HG03571 (cell line): Measurements from ENCODE around the gene ZDHHC16.
"Not testable (repeated sequence)": the region's sequence is repeated elsewhere in the genome, so short reads cannot be mapped to it uniquely, and the experiment has no call there.

Experiments used
- ATAC-seq: cut with Tn5 transposase; IDR thresholded peaks from one replicate; pipeline ENCODE4 v1.9.1; 2021; ENCODE audit not compliant: unreplicated experiment

ZDHHC16 gene

DNA sequence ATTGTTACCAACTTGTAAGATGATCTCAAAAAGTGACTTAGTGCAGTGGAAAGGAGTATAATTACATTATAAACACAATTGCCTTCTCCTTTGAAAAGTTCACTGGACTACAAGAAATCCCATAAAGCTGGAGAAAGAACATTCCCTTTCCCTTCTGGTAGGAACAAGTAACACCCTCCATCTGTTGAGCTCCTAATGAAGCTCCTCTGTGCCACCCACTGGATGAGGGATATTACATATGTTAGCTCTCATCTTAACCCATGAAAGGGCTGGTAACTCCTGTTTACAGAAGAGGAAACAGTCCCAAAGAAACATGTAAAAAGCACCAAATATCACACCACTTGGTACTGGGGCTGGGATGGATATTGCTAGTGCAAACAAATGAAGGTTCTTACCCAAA is 11.9 kb upstream of the ZDHHC16 start:
- ATAC-seq: no peak

DNA sequence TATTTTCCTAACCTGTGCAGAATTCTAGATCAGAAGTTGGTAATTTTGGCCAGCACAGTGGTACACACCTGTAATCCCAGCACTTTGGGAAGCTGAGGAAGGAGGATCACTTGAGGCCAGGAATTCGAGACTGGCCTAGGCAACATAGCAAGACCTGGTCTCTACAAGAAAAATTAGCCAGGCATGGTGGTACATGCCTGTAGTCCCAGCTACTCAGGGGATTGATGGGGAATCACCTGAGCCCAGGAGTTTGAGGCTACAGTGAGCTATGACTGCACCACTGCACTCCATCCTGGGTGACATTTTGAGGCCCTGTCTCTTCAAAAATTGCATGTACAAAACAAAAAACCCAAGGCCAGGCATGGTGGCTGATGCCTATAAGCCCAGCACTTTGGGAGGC is 11.4 kb upstream of the ZDHHC16 start:
- no peak for ATAC-seq

DNA sequence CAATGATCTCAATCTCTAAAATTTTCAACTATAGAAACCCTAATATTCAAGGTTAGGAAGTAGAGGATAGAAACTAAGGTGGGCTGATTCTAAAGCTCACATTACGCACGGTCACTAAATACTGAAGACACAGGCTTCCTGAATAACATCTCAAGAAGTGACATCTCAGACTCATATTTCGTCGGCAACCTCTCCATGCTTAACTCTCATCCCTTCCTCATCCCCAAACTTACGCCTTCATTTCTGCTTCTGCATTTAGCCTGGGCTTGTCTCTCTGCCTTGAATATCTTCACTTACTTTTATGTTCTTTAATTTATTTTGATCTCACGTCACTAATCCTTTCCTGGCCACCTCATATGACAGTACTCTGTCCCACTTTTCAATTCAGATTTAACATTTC is 10.8 kb upstream of the ZDHHC16 start:
- no peak for ATAC-seq

DNA sequence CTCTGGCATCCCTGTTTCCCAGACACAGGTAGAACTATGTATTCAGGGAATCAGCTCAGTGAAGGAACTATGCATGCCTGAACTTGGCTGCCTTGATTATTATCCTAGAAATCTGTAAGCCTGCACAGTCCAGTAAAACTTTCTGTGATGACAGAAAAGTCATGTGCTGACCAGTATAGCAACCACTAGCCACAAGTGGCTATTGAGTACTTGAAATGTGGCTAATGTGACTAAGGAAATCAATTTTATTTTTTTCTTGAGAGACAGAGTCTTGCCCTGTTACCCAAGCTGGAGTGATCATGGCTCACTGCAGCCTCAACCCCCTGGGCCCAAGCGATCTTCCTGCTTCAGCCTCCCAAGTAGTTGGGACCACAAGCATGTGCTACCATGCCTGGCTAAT is 3.7 kb upstream of the ZDHHC16 start:
- ATAC-seq: no peak

DNA sequence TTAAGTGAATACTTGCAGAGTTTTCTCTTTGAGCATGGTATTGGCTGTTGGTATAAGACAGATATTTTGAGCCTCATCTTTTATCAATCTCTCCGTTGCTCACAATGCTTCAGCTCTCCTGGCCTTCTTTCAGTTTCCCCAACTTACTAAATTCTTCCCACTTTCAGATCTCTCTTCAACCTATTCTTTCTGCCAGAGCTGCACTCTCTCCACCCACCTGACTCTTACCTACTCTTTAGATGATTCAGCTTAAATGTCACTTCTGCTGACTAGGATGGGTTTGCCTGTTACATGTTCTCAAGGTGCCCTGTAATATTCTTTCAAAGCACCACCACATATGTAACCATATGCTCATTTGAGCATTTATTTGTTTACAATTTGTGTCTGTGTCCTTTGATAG is 1.8 kb upstream of the ZDHHC16 start:
- no peak for ATAC-seq

DNA sequence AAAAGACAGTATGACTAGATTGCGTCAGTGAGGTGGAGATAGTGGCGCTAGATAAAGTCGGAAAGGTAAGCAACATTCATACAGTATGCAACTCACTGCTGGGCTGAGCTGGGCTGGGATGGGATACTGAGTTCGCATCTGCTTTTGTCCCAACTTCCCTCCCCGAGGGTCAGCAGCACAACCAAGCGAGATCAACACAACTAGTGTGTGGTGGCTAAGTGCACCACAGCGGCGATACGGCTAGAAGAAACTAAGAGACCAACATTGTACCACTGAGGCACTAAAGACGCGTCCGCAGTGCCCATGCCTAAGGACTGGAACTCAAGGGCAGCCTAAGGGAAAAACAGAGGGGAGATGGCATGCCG is 636 bp upstream of the ZDHHC16 start:
- no peak for ATAC-seq

DNA sequence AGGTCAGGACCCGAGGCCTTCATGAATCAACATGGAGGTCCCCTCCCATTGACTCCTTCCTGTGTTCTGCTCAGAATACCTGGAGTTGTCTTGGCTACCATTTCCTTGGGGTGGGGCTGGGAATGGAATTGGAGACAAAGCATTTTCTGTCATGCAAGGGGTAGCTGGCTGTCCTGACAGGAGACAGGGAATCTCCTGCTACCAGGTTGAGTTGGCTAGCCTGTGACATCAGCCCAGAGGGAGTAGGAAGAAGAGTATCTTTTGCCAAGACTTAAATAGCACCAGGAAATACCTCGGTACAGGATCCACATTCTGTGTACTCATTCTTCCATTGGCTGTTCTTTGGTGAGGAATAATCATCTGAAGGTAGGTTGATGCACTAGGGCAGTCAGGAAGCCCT is 4.9 kb downstream of the ZDHHC16 start:
- no peak for ATAC-seq

DNA sequence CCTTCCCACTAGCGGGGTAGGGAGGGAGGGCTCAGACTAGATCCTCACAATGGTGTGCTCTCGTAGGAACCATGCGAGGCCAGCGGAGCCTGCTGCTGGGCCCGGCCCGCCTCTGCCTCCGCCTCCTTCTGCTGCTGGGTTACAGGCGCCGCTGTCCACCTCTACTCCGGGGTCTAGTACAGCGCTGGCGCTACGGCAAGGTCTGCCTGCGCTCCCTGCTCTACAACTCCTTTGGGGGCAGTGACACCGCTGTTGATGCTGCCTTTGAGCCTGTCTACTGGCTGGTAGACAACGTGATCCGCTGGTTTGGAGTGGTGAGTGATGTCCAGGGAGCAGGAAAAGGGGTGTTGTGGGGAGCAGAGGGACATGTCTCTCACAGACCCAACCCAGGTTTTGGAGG is 5.6 kb downstream of the ZDHHC16 start:
- ATAC-seq: no peak

DNA sequence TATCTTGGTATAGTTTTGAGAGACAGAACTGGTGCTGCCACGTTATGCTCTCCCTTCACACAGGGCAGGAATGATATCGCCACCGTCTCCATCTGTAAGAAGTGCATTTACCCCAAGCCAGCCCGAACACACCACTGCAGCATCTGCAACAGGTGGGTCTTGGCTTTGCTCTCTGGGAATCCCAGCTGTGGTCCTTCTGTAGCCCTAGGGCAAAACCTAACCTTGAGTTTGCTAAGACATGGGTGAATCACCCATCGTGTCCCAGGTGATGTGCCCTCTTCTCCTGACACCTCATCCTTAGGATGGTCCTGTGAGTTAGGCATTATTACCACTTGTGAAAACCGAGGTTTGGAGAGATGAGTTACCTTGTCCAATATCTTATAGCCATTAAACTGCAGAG is 6.4 kb downstream of the ZDHHC16 start:
- no peak for ATAC-seq

DNA sequence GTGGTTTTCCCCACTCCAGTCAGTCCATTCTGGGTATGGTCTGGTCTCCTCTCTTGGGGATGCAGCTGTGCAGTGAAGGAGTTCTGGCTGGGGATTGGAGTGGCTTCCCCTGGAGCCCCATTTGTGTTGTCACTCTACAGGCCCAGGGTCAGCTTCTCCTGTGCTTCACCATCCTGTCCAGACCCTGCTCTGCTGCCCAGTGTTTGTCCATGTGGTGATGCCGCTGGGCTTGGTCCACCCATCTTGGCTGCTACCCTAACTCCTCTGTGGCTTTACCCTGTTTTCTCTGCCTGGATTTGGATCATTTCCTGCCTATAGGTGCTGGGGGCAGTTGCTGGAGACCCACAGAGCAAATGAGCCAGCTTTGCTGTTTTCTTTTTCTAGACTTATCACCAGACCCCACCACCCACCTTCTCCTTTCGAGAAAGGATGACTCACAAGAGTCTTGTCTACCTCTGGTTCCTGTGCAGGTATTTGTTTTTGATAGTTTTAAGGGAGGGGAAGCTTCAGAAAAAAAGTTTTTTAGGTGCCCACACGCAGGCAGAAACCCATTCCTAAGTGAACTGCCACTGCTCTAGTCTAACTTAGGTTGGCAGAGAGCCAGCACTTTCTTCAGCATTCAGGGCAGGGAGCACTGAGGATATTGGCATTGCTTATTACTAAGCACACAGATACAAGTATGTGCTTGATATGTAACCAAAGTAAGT is 8.5 kb downstream of the ZDHHC16 start:
- no peak for ATAC-seq

DNA sequence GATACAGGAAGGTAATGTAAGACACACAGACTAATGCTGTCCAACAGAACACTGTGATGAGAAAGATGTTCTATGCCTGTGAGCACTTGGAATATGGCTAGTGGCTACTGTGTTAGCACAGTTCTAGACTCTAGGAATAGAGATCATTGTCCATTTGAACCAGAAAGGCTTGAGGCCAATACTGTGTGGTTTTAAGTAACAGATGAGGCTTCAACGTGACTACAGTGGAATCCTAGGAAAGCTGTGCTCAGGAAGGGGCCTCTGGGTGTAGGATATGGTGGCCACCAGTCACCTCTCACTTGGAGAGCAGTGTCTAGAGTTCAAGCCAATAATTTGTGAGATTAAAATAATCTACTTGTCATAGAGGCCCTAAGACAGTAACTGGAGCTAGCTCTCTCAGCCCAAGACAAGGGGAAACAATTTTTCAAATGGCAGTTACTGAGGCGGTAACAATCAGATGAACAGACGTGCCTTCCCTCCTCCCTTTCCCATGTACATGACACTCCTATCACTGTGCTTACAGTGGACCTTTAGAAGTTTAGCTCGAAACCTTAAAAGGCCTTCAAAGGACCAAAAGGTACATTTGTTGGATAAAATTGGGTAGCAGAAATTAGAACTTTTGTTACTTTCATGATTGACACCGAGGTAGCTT is 10.2 kb downstream of the ZDHHC16 start:
- ATAC-seq: no peak

DNA sequence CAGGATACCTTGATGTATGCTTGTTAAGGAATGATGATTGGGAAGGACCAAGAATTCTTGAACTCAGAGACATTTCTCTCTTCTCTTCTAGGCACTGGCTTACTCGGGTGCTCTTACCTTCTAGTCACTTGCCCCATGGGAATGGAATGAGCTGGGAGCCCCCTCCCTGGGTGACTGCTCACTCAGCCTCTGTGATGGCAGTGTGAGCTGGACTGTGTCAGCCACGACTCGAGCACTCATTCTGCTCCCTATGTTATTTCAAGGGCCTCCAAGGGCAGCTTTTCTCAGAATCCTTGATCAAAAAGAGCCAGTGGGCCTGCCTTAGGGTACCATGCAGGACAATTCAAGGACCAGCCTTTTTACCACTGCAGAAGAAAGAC is 10.7 kb downstream of the ZDHHC16 start:
- ATAC-seq: no peak

DNA sequence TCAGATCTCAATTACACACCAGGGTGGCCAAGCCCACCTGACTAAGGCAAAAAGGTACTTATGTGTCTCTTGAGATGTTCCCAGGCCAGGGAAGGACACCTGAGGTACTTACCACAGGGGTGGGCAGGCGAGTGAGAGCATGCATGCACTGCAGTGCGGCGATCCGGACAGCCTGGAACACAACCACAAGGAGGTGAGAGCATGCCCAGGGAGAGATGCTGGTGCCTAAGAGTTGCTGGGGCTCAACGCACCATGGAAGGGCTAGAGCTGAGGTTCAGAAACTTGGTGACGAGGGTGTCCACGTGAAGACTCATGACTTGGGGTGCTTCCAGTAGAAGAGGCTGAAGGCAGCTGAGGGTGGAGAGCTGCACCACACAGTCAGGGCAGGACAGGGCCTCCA is 13.1 kb downstream of the ZDHHC16 start:
- no peak for ATAC-seq

DNA sequence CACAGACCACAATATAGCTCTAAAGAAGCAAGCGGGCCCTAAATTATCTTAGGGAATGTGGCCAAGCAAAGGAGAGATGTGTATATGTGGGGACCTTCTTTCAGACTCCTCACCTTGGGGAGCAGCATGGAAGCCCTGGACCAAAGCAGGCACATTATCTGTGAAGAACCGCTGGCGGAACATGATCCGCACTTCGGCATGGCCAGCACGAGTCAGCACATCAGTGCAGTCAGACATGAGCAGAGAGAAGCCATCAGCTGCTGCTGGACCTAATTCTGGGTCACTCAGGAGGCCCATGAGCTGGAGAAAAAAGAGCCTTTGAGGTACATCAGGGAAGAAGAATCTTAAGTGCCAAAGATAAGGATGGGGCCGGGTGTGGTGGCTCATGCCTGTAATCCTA is 14.0 kb downstream of the ZDHHC16 start:
- no peak for ATAC-seq

DNA sequence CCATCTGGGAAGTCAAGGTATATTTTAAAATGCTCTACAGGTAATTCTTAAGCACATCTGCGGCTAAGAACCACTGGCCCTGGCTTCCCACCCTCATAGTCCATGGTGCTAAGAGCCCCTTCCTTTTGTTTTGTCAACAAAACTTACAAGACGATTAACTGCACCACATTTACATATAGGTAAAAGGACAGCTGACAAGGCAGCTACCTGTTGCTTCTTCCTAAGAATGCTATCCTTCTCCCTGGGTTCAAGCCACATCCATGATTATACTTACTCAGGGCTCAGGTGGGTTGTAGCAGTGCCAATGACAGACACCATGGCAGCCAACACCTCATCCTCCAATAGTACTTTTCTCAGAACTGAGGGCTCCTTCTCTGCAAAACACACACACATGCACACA is 16.3 kb downstream of the ZDHHC16 start:
- ATAC-seq: no peak

DNA sequence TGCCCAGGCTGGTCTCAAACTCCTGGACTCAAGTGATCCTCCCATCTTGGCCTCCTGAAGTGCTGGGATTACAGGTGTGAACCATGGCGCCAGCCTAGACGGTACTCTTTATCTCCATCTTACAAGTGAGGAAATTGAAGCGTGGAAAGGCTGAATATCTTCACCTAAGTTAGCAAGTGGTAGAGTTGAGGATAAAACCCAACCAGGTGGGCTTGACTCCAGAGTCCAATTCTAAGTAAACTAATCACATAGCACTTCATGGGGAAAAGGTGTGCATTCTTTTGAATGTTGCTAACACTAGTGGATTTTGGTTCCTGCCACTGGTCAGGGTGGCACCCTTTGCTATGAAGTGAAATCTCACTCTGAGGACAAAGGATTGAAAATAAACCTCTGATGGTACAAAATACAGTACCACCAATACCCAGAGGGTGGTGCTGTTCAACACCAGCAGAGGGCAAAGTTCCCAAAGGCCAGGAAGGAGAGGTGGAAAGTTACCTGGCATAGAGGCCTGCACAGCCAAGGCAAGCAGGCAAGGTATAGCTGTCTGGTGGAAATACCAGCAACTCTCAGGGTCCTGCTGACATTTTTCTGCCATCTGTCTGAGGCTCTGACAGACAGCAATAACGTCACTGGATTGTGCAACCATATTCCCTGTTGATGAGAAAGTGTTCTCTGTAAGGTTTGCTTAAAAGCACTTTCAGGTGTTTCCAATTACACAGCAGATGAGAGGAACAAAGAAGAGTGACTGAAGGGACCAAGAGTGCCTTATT is 17.6 kb downstream of the ZDHHC16 start:
- ATAC-seq: no peak

DNA sequence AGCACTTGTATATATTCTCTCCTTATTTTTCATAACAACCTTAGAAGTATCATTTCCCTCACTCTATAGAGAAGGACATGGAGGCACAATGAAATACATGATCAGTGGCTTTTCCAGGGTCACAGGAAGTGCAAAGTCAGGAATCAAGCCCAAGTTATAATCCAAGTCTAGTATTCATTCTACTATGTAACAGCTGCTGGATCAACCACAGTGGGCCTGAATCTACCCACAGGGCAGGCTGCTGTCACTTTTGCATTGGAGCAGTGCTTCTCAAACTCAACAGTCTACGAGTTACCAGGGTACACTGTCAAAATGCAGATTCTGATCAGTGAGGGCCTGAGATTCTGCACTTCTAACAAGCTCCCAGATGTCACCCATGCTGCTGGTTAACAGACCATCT is 18.3 kb downstream of the ZDHHC16 start:
- no peak for ATAC-seq

DNA sequence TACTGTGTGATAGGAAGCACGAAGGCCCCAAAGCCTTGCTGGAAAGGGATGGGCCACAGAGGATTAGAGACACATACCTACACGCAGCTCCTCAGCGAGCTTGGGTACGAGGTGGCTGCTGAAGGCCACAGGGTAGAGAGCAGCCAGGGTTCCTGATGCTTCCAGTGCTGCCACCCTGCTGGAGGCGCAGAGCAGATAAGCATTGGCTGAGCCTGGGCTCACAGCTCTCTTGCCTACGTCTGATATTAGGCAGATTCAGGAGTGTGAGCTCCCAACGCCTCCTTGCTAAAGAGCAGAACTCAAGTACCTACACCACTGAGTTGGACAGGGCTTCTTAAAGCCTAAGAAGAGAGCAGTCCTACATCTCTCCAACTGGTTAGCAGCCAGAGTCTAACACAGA is 20.0 kb downstream of the ZDHHC16 start:
- no peak for ATAC-seq

DNA sequence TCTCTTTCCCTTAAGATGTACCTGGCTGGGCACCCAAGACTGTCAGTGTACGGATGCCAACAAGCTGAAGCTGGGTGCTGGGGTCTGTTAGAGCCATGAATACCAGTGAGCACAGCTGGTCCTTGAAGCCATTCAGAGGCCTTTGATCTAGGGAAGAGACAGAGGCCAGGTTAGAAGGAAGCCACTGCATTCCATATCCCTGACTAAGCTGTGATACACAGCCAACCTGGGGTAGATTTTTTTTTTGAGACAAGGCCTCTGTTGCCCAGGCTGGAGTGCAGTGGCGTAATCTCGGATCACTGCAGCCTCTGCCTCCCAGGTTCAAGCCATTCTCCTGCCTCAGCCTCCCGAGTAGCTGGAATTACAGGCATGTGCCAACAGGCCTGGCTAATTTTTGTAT is 20.8 kb downstream of the ZDHHC16 start:
- no peak for ATAC-seq

DNA sequence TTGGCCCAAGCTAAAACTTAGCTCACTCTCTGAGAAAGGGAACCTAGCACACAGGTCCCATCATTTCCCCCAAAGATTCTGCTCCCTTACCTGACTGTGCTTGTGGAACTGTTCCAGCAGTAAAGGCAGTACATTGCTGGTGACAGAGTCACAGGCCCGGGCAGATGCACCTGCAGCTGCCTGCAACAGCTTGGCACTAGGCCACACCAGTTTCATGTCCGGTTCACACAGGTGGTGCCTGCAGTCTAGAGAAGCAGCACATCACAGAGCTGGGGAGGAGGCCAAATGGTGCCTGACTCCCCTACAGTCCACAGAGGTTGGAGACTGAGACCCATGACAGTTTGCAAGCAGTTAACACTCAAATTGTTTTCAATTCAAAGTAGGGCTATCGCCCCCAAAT is 22.2 kb downstream of the ZDHHC16 start:
- ATAC-seq: no peak

DNA sequence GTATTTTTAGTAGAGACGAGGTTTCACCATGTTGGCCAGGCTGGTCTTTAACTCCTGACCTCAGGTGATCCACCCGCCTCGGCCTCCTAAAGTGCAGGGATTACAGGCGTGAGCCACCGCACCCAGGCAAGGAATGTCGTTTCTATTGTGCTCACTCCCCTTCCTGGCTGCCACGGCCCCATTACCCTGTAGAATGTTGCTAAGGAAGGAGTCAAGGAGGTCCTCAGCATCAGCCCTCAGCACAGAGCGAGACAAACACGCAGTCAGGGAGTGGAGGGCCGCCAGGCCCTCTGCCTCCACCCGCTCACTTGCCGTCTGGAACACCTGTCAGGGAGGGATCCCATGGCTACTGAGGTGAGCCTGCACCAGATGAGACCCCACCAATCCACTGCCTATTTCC is 22.8 kb downstream of the ZDHHC16 start:
- ATAC-seq: not testable (repeated sequence)

DNA sequence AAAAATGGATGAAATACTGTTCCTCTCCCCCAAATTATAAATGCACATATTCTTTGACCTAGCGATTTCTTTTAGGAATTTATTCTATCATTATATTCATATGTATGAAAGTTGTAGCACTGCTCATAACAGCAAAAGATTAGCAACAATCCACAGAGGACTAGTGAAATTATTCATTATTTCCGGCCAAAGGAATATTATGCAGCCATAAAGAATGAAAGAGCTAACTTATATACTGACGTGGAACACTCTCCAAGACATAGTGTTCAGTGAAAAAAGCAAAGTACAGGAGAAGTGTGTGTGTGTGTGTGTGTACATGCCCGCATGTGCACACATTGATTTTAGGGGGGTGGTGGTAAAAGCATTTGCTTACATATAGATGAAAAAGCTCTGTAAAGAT is 28.9 kb downstream of the ZDHHC16 start:
- no peak for ATAC-seq
